ENCODE results near the gene ARHGAP10.
A peak's percentile ranks its signal among the peaks of the same experiment; 100 is the strongest.

The ARHGAP10 gene

DNA sequence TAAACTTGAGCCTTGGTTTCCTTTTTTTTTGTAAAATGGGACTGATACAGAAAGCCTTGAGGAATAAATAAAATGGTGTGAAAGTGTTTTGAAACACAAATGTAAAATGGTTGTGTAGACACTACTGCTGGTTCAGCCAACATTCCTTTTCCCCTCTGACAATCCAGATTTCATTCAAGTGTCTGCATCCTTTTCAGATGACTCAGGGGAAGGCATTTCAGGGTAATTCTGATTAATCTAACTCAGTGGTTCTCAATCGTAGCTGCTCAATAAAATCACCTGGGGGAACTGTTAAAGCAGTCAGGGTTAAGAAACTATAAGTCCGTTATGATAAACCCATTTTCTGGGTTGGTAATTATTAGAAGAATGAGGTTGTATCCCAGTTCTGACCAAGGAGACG, 4.6 kb downstream of the ARHGAP10 start:
- peak; percentile 46; the same call in 1 of the 2 replicates for TF ChIP-seq TEAD4 (IDR thresholded peaks at IDR 0.05)
- no peak for TF ChIP-seq YY1 (IDR thresholded peaks at IDR 0.05; ENCODE audit: low read depth)

DNA sequence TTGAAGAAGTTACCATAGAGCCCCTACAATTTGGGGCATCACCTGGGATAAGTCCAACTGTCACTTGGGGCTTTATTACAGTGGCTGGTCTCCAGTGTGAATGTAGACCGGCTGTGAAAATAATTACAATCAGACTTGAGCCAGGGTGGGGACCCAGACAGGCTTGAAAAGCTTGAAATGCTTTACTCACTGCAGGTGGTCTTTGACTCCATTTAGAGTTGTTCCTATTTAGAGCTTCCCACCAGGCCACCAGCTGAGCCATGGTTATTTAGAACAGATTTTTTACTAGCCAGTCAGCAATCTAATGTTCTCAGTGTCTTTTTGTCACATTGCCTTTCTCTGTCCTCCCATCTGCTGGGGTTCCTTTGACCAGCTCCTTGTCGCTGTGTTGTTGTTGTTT, 5.7 kb downstream of the ARHGAP10 start:
- TF ChIP-seq CREB1 (IDR thresholded peaks at IDR 0.05; ENCODE audit: low read depth) (no peak), TAF1 (IDR thresholded peaks at IDR 0.05; ENCODE audit: low read depth) (no peak), NFIC (IDR thresholded peaks at IDR 0.05) (no peak)
- TF ChIP-seq, protein P1, sequence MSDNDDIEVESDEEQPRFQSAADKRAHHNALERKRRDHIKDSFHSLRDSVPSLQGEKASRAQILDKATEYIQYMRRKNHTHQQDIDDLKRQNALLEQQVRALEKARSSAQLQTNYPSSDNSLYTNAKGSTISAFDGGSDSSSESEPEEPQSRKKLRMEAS (IDR thresholded peaks at IDR 0.05), result no peak

DNA sequence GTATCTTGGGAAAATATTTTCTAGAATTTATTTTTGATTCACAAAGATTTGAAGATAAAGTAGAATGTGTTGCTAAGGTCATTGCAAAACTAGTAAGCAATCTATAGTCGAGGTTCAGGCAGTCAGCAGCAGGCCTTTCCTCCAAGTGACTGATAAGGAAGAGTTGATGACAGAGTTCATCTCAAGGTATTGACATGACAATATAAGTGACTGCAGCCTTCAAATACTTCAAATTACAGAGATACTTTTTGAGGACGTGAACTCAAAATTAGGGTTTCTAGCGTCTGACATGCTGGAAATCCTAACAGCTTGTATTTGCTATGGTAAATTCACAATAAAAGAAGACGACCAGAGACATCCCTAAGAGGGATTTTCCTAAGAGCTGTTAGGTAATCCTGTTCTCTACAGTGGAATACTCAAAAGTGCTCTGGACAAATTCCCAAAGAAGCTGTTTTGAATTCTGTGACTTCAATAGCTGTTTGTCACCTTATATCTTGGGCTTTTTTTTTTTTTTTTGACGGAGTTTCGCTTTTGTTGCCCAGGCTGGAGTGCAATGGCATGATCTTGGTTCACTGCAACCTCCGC, 7.4 kb downstream of the ARHGAP10 start:
- TF ChIP-seq, protein P2, sequence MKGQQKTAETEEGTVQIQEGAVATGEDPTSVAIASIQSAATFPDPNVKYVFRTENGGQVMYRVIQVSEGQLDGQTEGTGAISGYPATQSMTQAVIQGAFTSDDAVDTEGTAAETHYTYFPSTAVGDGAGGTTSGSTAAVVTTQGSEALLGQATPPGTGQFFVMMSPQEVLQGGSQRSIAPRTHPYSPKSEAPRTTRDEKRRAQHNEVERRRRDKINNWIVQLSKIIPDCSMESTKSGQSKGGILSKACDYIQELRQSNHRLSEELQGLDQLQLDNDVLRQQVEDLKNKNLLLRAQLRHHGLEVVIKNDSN (IDR thresholded peaks at IDR 0.05), result no peak
- no peak for TF ChIP-seq YY1 (IDR thresholded peaks at IDR 0.05; ENCODE audit: low read depth)
- TF ChIP-seq EGR1 (IDR thresholded peaks at IDR 0.05), result no peak
- TF ChIP-seq, protein P1 (IDR thresholded peaks at IDR 0.05), result no peak
- no peak for TF ChIP-seq ZBTB7A (IDR thresholded peaks at IDR 0.05; ENCODE audit: low read depth)
- TF ChIP-seq CEBPB (IDR thresholded peaks at IDR 0.05), result no peak
- no peak for TF ChIP-seq CREB1 (IDR thresholded peaks at IDR 0.05; ENCODE audit: low read depth)
- TF ChIP-seq, protein P3, sequence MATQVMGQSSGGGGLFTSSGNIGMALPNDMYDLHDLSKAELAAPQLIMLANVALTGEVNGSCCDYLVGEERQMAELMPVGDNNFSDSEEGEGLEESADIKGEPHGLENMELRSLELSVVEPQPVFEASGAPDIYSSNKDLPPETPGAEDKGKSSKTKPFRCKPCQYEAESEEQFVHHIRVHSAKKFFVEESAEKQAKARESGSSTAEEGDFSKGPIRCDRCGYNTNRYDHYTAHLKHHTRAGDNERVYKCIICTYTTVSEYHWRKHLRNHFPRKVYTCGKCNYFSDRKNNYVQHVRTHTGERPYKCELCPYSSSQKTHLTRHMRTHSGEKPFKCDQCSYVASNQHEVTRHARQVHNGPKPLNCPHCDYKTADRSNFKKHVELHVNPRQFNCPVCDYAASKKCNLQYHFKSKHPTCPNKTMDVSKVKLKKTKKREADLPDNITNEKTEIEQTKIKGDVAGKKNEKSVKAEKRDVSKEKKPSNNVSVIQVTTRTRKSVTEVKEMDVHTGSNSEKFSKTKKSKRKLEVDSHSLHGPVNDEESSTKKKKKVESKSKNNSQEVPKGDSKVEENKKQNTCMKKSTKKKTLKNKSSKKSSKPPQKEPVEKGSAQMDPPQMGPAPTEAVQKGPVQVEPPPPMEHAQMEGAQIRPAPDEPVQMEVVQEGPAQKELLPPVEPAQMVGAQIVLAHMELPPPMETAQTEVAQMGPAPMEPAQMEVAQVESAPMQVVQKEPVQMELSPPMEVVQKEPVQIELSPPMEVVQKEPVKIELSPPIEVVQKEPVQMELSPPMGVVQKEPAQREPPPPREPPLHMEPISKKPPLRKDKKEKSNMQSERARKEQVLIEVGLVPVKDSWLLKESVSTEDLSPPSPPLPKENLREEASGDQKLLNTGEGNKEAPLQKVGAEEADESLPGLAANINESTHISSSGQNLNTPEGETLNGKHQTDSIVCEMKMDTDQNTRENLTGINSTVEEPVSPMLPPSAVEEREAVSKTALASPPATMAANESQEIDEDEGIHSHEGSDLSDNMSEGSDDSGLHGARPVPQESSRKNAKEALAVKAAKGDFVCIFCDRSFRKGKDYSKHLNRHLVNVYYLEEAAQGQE (IDR thresholded peaks at IDR 0.05; ENCODE audit: low read depth), result no peak
- TF ChIP-seq TAF1 (IDR thresholded peaks at IDR 0.05; ENCODE audit: low read depth), result no peak

DNA sequence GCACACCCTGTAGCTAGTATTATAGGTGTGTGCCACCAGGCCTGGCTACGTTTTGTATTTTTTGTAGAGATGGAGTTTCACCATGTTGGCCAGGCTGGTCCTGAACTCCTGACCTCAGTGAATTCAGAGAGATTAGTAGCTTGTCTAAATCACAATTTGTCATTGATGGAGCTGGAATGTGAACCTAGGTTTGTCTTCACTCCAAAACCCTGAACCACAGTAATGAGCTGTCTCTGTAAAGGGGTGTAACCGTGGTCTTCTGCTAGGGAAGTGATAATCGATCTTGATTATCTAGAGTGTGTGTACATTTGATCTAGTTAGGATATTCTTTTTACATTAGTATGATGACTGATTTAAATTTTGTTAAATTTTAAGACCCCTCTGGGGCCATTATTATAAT, 8.3 kb downstream of the ARHGAP10 start:
- no peak for TF ChIP-seq TEAD4 (IDR thresholded peaks at IDR 0.05)

DNA sequence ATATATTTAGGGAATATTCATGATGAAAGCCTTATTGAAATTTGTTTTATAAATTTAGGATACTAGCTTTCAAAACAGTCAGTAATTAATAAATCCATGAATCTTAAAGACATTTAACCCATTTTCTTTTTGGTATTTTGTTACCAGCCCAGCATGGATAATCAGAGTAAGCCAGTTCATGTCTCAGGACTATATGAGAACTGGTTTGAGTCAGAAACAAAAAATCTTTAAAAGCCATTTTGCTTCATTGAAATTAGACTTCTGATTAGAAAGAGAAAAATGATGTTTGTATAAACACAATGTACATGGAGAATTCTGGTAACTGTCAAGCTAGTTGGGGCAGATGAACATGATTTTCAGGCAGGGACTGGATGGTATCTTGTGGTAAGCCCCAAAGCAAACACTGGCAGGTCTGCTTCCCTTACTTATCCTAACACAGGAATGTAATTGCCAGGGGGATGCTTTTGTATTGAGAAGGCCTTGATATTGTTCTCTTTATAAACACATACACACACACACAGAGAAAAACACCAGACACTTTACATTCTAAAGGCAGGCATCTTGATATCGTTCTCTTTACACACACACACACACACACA, 9.4 kb downstream of the ARHGAP10 start:
- TF ChIP-seq, protein P3 (IDR thresholded peaks at IDR 0.05; ENCODE audit: low read depth), result no peak
- TF ChIP-seq EP300 (IDR thresholded peaks at IDR 0.05; ENCODE audit: borderline replicate concordance) (no peak), RAD21 (IDR thresholded peaks at IDR 0.05; ENCODE audit: low read depth) (no peak), YY1 (IDR thresholded peaks at IDR 0.05; ENCODE audit: low read depth) (no peak)

DNA sequence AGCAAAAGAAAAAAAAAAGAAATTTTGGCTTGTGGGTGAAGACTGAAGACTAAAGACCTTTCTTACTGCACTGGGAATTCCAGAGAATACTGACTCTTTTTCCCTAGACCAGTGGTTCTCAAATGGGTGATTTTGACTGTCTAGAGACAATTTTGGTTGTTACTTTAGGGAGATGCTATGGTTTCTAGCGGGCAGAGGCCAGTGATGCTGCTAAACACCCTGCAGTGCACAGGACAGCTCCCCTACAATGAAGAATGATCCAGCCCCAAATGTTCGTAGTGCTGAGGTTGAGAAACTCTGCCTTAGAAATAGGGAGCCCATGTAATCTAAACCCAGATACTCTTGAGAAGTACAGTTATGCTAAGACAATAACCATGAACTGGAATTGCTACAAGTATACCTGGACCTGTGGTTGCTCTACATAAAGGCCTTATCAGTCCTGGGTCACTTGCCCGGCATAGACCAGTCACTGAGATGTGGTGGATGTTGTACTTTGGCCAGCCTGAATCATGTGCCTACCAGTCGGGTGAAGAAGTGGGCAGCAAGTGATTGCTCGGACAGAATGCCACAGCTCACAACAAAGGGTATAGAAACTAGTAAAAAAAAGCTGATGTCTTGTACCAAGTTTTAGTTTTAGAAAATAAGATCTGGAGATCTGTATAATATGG, 16.0 kb downstream of the ARHGAP10 start:
- no peak for TF ChIP-seq TAF1 (IDR thresholded peaks at IDR 0.05; ENCODE audit: low read depth)
- no peak for TF ChIP-seq TEAD4 (IDR thresholded peaks at IDR 0.05)

DNA sequence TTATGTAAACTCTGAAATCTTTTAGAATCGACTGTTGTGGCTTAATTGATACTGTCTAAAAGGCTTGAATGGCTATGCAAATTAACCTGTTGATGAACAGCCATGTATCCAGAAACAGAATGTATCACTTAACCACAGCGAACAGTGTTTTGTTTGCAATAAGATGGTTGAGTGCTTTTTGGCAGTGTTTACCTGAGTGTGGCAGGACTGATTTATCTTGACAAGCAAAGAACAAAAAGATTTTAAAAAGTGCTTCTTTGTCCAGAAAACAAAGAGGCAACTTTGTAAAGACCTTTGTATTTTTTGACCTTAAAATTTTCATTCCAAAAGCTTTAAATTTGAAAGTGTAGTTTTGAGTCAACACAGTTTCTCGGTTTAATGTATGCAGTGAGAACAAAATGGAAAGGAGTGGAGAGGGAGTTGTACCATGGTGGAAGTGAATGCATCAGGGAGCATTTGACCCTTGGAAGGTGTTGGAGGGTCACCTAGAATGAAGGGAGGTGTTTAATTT, 18.0 kb downstream of the ARHGAP10 start:
- TF ChIP-seq ZBTB7A (IDR thresholded peaks at IDR 0.05; ENCODE audit: low read depth), result no peak
- no peak for TF ChIP-seq TAF1 (IDR thresholded peaks at IDR 0.05; ENCODE audit: low read depth)
- TF ChIP-seq, protein P1 (IDR thresholded peaks at IDR 0.05), result no peak
- TF ChIP-seq, protein P3 (IDR thresholded peaks at IDR 0.05; ENCODE audit: low read depth), result no peak
- TF ChIP-seq CREB1 (IDR thresholded peaks at IDR 0.05; ENCODE audit: low read depth), result no peak
- TF ChIP-seq NFIC (IDR thresholded peaks at IDR 0.05), result no peak
- TF ChIP-seq, protein P2 (IDR thresholded peaks at IDR 0.05), result no peak
- no peak for TF ChIP-seq EGR1 (IDR thresholded peaks at IDR 0.05)
- no peak for TF ChIP-seq FOXM1 (IDR thresholded peaks at IDR 0.05; ENCODE audit: borderline replicate concordance, low read depth)
